Aorta (tissue), 5 donors: Measurements from ENCODE around the gene RAD23A. TPM values are rescaled to one million over a fixed set of nuclear protein-coding genes. Genes with fewer than 3 reads are reported as not detected.
"Not testable (repeated sequence)": the region's sequence is repeated elsewhere in the genome, so short reads cannot be mapped to it uniquely, and the experiment has no call there.

Experiments
- ATAC-seq: fragments of 200-7000 bp; cut with Tn5 transposase; one replicate; pipeline ENCODE4 v1.9.1; 2022; ENCODE audit warnings: moderate library complexity; ENCODE audit not compliant: low FRiP score
- DNase-seq, 2 donors: peaks; one replicate each; pipeline ENCODE4 v3.0.0-alpha.2; 2020
- H3K27ac ChIP-seq, 2 donors: one replicate each; pipeline ENCODE4 v1.5.1; 2013; ENCODE audit warnings: low read length in 2 of 2, mild to moderate bottlenecking in 2 of 2, moderate library complexity in 2 of 2, control low read depth in 1 of 2, inconsistent platforms in 1 of 2, low read depth in 1 of 2
- H3K27me3 ChIP-seq, 2 donors: one replicate each; pipeline ENCODE4 v1.6.1; 2013; ENCODE audit warnings: control low read depth in 1 of 2, low read length in 1 of 2, mild to moderate bottlenecking in 1 of 2, moderate library complexity in 1 of 2; ENCODE audit not compliant: insufficient read depth in 2 of 2, control insufficient read depth in 1 of 2
- H3K36me3 ChIP-seq, 2 donors: one replicate each; pipeline ENCODE4 v1.6.1; 2013; ENCODE audit warnings: control low read depth in 1 of 2, low read length in 1 of 2, mild to moderate bottlenecking in 1 of 2; ENCODE audit not compliant: insufficient read depth in 2 of 2, control insufficient read depth in 1 of 2
- H3K4me1 ChIP-seq, 2 donors: one replicate each; pipeline ENCODE4 v1.6.1; 2013; ENCODE audit warnings: low read length in 2 of 2, control low read depth in 1 of 2, mild to moderate bottlenecking in 1 of 2, moderate library complexity in 1 of 2; ENCODE audit not compliant: insufficient read depth in 2 of 2, control insufficient read depth in 1 of 2
- H3K4me3 ChIP-seq, 2 donors: one replicate each; pipeline ENCODE4 v1.5.1; 2013; ENCODE audit warnings: low read length in 2 of 2, control low read depth in 1 of 2, mild to moderate bottlenecking in 1 of 2
- H3K9me3 ChIP-seq: one replicate; pipeline ENCODE4 v1.6.1; 2013; ENCODE audit warnings: mild to moderate bottlenecking, low read length; ENCODE audit not compliant: control insufficient read depth
- WGBS, 2 donors: extraction: QIAGEN DNeasy Blood & Tissue Kit; methylation state at CpG; one replicate each; pipeline ENCODE4 v1.1.7; 2013; 5-methylcytosine and 5-hydroxymethylcytosine counted together
- intact Hi-C, 2 donors: fragments of 100-400 bp; cut with DNase I; formaldehyde crosslinking; loops; one replicate each; pipeline versions ENCODE4 v1.14.2 to v1.15.0; 2022
- polyA plus RNA-seq, 2 donors: library from polyadenylated mRNA; stranded (reverse); fragments of 200-250 nt; gene quantifications; one replicate each; pipeline ENCODE4 v1.2.3, GENCODE V29; 2013
- total RNA-seq, 2 donors: library from RNA; stranded (reverse); fragmentation: NEBNext Ultra II Directional; extraction: Animal tissue kit (Norgen Biotek cat#: 25700); gene quantifications; one replicate each; pipeline ENCODE4 v1.2.1, GENCODE V29; 2021
- donor health status: healthy with polysubstance abuse.
- donor health status: Bipolar disorder and iron deficiency.
- donor health status: DM: no; HTN: no; CAD: no.
- donor health status: DM: no; HTN: no; CAD: no.
- donor health status: DM: yes; HTN: yes; CAD: no.

Gene RAD23A
- total and polyA plus RNA-seq, 4 donors, result 72.4 to 154 (median 93.5) TPM

DNA sequence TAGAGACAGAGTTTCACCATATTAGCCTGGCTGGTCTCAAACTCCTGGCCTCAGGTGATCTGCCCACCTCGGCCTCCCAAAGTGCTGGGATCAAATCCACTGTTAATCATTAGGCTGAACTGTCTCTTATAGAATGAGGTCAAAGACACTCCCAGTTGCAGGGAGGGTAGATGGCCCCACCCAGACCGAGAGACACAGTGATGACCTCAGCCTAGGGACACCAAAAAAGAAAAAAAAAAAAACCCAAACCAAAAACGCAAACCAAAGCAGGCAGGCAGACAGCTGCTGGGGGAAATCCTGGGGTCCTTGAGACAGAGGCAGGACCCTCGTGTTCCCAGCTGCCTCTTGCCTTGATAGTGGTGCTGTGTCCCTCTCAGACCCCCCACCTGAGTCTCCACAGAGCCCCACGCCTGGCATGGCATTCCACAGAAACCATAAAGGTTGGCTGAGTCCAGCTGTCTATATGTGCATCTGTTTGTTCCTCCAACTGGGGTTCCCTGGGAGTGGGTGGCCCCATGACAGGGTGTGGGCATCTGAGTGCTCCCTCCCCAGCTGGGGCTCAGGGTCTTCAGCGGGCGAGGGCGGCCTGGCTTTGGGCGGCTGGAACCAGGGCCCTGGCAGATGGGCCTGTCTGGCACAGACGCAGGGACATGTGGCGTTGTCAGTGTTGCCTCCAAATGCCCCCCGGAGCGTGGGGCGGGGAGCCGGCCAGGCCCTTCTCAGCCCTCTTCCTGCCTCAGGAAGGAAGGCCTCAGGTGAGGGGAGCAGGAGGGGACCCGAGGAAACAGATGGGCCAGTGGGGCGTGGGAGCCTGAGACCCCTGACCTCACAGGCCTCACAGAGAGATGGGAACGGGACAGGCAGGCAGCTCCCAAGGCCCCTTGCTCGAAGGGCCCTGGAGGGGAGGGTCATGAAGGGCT lies 28.9 kb downstream of the RAD23A start:
- H3K27me3 ChIP-seq, result no peaks in the 10 kb centered on the region
- intact Hi-C loops, result loop anchor here (5.0 to 10.0 kb wide), 2 partner anchors 293 to 610 kb away; no protein-coding TSS in a partner anchor
- ATAC-seq, result no peak

DNA sequence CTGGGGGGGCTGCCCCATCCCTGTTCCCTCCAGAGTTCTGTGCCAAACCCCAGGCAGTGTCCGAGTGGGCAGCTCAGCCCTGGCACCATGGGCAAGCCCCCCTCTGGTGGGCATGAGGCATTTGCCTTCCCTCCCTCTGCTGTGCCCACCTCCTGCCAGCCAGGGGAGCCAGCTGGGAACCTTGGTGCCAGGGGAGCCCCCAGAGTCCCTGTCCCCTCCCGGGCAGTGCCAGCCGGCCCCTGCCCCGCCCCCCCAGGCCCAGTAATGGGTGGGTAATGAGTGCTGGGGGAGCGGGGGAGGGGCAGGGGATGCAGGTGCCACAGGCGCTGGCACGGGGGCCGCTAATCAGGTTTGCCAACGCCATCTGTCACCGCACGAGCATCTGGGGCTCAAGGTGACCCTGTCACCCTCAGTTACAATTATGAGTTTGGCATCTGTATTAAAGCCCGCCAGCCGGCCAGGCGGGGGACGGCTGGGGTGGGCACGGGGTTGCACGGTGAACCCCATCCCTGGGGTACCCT lies 29.6 kb downstream of the RAD23A start:
- no peaks in the 10 kb centered on the region for H3K27me3 ChIP-seq
- no peak for ATAC-seq
- intact Hi-C loops, result loop anchor here (5.0 to 10.0 kb wide), 2 partner anchors 292 to 610 kb away; no protein-coding TSS in a partner anchor
- no peaks in the 10 kb centered on the region for H3K9me3 ChIP-seq
- H3K36me3 ChIP-seq, result no peaks in the 10 kb centered on the region
- no peaks in the 10 kb centered on the region for H3K4me1 ChIP-seq
- no peak for DNase-seq
- H3K27ac ChIP-seq, result no peak overlapping the region
- no peak overlapping the region for H3K4me3 ChIP-seq
- 72 to 73% methylated on average over 14 to 17 of the region's 17 CpGs for WGBS, 2 donors

More for the DNA sequence above, 28.9 kb downstream of the RAD23A start:
- no peak for DNase-seq
- 82 to 83% methylated on average over 18 to 19 of the region's 19 CpGs for WGBS, 2 donors
- H3K36me3 ChIP-seq, result no peaks in the 10 kb centered on the region
- H3K27ac ChIP-seq, result no peak overlapping the region
- H3K9me3 ChIP-seq, result no peaks in the 10 kb centered on the region
- no peak overlapping the region for H3K4me3 ChIP-seq
- no peaks in the 10 kb centered on the region for H3K4me1 ChIP-seq

DNA sequence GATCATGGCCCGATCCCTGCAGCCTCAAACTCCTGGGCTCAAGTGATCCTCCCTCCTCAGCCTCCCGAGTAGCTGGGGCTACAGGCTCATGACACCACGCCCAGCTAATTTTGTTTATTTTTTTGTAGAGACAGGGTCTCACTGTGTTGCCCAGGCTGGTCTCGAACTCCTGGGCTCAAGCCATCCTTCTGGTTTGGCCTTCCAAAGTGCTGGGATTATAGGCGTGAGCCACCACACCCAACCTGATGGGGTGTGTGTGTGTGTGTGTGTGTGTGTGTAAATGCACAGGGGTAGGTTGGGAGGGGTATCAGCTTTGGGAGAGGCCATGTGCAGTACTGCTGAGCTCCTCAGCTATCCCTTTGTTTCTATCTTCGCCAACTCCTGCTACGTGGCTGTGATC lies 30.4 kb downstream of the RAD23A start:
- not testable (repeated sequence) for H3K4me1 ChIP-seq, H3K36me3 ChIP-seq, H3K27me3 ChIP-seq, DNase-seq, H3K27ac ChIP-seq, ATAC-seq, H3K4me3 ChIP-seq, H3K9me3 ChIP-seq
- intact Hi-C loops, result loop anchor here (5.0 to 10.0 kb wide), 2 partner anchors 291 to 609 kb away; no protein-coding TSS in a partner anchor
- WGBS, 2 donors, result 81 to 86% methylated on average over 7 of the region's 7 CpGs

DNA sequence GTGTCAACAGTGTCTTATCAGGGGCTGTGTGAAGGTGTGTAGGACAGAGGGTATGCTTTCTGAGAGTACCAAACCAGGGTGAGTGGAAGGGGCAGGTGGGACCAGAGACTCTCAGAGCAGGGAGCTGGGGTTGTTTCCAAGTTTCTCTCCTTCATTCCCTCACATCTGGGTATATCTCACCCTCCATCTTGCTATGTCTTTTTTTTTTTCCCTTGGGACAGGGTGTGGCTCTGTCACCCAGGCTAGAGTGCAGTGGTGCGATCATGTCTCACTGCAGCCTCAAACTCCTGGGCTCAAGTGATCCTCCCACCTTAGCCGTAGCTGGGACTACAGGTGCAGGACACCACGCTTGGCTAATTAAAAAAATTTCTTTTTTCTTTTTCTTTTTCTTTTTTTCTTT lies 34.3 kb downstream of the RAD23A start:
- no peaks in the 10 kb centered on the region for H3K27me3 ChIP-seq
- no peak for ATAC-seq
- no peak overlapping the region for H3K4me3 ChIP-seq
- no peaks in the 10 kb centered on the region for H3K4me1 ChIP-seq
- no peaks in the 10 kb centered on the region for H3K36me3 ChIP-seq
- no peaks in the 10 kb centered on the region for H3K9me3 ChIP-seq
- H3K27ac ChIP-seq, result no peak overlapping the region
- DNase-seq, result no peak
- intact Hi-C loops, result loop anchor here (2.0 to 10.0 kb wide), 4 partner anchors 115 to 605 kb away; no protein-coding TSS in a partner anchor
- 92 to 96% methylated on average over 3 of the region's 3 CpGs for WGBS, 2 donors

DNA sequence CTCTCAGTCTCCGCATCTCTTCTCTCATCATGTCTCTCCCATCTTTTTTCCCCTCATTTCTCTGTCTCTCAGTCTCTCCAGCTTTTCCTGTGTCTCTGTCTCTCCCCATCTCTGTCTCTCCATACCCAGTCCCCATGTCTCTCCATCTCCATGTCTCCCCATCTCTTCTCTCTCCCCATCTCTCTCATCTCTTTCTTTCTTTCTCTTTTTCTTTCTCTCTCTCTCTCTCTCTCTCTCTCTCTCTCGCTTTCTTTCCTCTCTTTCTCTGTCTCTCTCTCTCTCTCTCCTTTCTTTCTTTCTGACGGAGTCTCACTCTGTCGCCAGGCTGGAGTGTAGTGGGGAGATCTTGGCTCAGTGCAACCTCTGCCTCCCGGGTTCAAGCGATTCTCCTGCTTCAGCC lies 37.0 kb downstream of the RAD23A start:
- Histone ChIP-seq H3K4me1 (no peaks in the 10 kb centered on the region), H3K27me3 (no peaks in the 10 kb centered on the region), H3K36me3 (no peaks in the 10 kb centered on the region), H3K4me3 (no peak overlapping the region), H3K27ac (no peak overlapping the region), H3K9me3 (no peaks in the 10 kb centered on the region)
- DNase-seq (no peak), ATAC-seq (no peak)
- intact Hi-C loops, result loop anchor here in 1 of 2 donors (1.0 kb wide), 1 partner anchor 111 kb away; no protein-coding TSS in a partner anchor
- 89 to 90% methylated on average over 6 of the region's 6 CpGs for WGBS, 2 donors

DNA sequence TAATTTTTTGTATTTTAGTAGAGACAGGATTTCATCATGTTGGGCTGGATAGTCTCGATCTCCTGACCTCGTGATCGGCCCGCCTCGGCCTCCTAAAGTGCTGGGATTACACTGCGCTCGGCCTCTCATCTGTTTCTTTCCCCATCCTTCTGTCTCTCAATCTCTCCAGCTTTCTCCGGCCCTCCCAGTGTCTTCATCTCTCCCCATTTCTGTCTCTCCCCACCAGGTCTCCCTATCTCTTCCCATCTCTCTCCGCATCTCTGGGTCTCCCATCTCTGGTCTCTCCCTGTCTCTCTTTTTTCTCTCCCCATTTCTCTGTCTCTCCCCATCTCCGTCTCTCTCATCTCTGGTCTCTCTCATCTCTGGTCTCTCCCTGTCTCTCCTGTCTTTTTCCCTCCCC lies 37.4 kb downstream of the RAD23A start:
- H3K27ac ChIP-seq, result no peak overlapping the region

DNA sequence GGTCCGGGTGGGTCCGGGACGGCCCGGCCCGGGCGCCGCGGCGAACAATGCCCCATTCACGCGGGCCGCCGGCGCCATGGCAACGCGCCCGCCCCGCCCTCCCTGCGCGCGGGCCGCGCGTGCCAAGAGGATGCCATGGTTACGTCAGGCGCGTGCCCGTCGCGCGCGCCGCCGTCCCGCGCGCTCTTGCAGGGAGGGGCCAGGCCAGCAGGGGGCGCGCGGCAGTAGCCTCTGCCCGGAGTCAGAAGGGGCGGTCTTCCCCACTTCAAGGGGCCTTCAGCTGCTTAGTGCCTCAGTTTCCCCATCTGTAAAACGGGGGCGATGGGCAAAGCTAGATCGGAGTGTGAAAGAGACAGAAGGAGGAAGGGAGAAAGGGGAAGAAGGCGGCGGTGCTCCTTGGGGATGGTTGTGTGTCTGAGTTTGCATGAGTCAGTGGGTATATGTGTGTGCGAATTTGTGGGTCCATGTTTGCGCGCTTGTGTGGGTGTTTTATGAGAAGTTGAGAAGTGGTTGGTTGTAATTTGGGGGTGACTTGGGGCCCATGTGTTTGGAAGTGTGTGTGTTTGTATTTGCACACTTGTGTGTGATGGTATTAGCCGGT lies 38.0 kb downstream of the RAD23A start:
- no peak overlapping the region for H3K4me3 ChIP-seq
- no peaks in the 10 kb centered on the region for H3K9me3 ChIP-seq
- ATAC-seq, result peak; percentile 93
- H3K27me3 ChIP-seq, result no peaks in the 10 kb centered on the region
- no peaks in the 10 kb centered on the region for H3K4me1 ChIP-seq
- H3K36me3 ChIP-seq, result no peaks in the 10 kb centered on the region
- WGBS, 2 donors, result 10 to 16% methylated on average over 32 to 51 of the region's 51 CpGs
- intact Hi-C loops, result loop anchor here in 1 of 2 donors (1.0 kb wide), 1 partner anchor 110 kb away; no protein-coding TSS in a partner anchor
- peak; percentile 81 to 93 for DNase-seq
- H3K27ac ChIP-seq, result no peak overlapping the region

More for the DNA sequence above, 37.4 kb downstream of the RAD23A start:
- H3K36me3 ChIP-seq, result no peaks in the 10 kb centered on the region
- no peak for DNase-seq
- H3K4me1 ChIP-seq, result no peaks in the 10 kb centered on the region
- H3K9me3 ChIP-seq, result no peaks in the 10 kb centered on the region
- H3K4me3 ChIP-seq, result no peak overlapping the region
- intact Hi-C loops, result loop anchor here in 1 of 2 donors (1.0 kb wide), 1 partner anchor 110 kb away; no protein-coding TSS in a partner anchor
- ATAC-seq, result no peak
- H3K27me3 ChIP-seq, result no peaks in the 10 kb centered on the region
- WGBS, 2 donors, result 56 to 58% methylated on average over 10 of the region's 10 CpGs

DNA sequence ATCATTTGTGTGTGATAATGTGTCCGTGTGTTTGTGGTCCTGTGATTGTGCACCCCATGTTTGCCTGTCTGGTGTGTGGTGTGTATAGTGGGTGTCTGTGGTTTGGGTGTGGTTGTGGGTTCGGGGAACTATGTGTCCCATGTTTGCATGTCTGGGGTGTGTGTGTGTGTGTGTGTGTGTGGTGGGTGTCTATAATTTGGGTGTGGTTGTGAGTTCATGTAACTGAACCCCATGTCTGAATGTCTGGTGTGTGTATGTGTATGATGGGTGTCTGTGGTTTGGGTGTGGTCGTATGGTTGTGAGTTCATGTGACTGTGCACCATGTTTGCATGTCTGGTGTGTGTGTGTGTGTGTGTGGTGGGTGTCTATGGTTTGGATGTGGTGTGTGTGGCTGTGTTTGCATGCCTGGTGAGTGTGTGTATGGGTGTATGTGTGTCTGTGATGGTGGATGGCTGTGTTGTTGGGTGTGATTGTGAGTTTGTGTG lies 38.5 kb downstream of the RAD23A start:
- WGBS, 2 donors, result 71 to 77% methylated on average over 3 of the region's 3 CpGs
- H3K27me3 ChIP-seq, result no peaks in the 10 kb centered on the region
- intact Hi-C loops, result no loop called here

More for the DNA sequence above, 38.5 kb downstream of the RAD23A start:
- Histone ChIP-seq H3K4me3 (no peak overlapping the region), H3K36me3 (no peaks in the 10 kb centered on the region), H3K9me3 (no peaks in the 10 kb centered on the region), H3K27ac (no peak overlapping the region), H3K4me1 (no peaks in the 10 kb centered on the region)
- no peak for ATAC-seq
- DNase-seq, result no peak
